OCI-LY3 (cell line): ENCODE measurements around the gene EFNA1.
"Not testable (repeated sequence)": the region's sequence is repeated elsewhere in the genome, so short reads cannot be mapped to it uniquely, and the experiment has no call there.

Experiments used
- H2AFZ ChIP-seq: fragments of 200-600, 300-600 bp; shearing (Covaris generic); 2 replicates; pipeline ENCODE4 v1.6.0; 2014; ENCODE audit warnings: antibody characterized with exemption, low read depth, low read length
- H3K27ac ChIP-seq: fragments of 200-600, 300-600 bp; sonication (generic); 2 replicates; pipeline ENCODE4 v1.5.1; 2014; ENCODE audit warnings: mild to moderate bottlenecking, low read length, moderate library complexity, mixed read lengths
- H3K27me3 ChIP-seq: fragments of 200-600, 300-600 bp; sonication (generic); 2 replicates; pipeline ENCODE4 v1.6.1; 2014; ENCODE audit warnings: low read depth, low read length, mixed read lengths
- H3K36me3 ChIP-seq: fragments of 200-600, 300-600 bp; sonication (generic); replicated peaks from 2 replicates; pipeline ENCODE3; 2014; ENCODE audit warnings: low read depth, low read length, mixed read lengths
- H3K4me1 ChIP-seq: fragments of 300-600, 200-600 bp; sonication (generic); 2 replicates; pipeline ENCODE4 v1.6.1; 2014; ENCODE audit warnings: low read length, mixed read lengths
- H3K4me2 ChIP-seq: fragments of 200-600, 300-600 bp; sonication (generic); 2 replicates; pipeline ENCODE4 v1.6.1; 2014; ENCODE audit warnings: low read length, mixed read lengths
- H3K4me3 ChIP-seq: fragments of 300-600, 200-600 bp; sonication (generic); 2 replicates; pipeline ENCODE4 v1.5.1; 2014; ENCODE audit warnings: antibody characterized with exemption, mild to moderate bottlenecking, low read length, moderate library complexity
- H3K79me2 ChIP-seq: fragments of 300-600, 200-600 bp; shearing (Covaris generic); 2 replicates; pipeline ENCODE4 v1.6.1; 2014; ENCODE audit warnings: mild to moderate bottlenecking, low read length, mixed read lengths
- H3K9ac ChIP-seq: fragments of 300-600, 200-600 bp; shearing (Covaris generic); 2 replicates; pipeline ENCODE4 v1.6.0; 2014; ENCODE audit warnings: mild to moderate bottlenecking, low read length, moderate library complexity
- H3K9me3 ChIP-seq: fragments of 200-600, 300-600 bp; shearing (Covaris generic); 2 replicates; pipeline ENCODE4 v1.6.1; 2014; ENCODE audit warnings: low read length, mixed read lengths; ENCODE audit not compliant: insufficient read depth
- H4K20me1 ChIP-seq: fragments of 200-600, 300-600 bp; sonication (generic); 2 replicates; pipeline ENCODE4 v1.6.1; 2016; ENCODE audit warnings: low read length, mixed read lengths; ENCODE audit not compliant: insufficient read depth
- CTCF ChIP-seq: fragments of 200-600, 300-600 bp; sonication (generic); IDR thresholded peaks from 2 replicates; pipeline ENCODE4 v1.5.1; 2014; ENCODE audit warnings: antibody characterized with exemption, low read length, low read depth
- EZH2phosphoT487 ChIP-seq: fragments of 200-600 bp; shearing (Covaris generic); IDR thresholded peaks from 2 replicates; pipeline ENCODE4 v1.6.1; 2018; ENCODE audit warnings: antibody characterized with exemption, mixed run types, low read depth

Gene EFNA1

GRCh38 chr1:155160128-155160527, 32.5 kb downstream of the EFNA1 start:
- Histone ChIP-seq H3K4me2 (no peak overlapping the region), H3K79me2 (no peaks in the 10 kb centered on the region), H3K4me3 (no peak overlapping the region), H3K9ac (no peak overlapping the region), H4K20me1 (no peaks in the 10 kb centered on the region), H3K36me3 (no peaks in the 10 kb centered on the region), H3K27me3 (no peaks in the 10 kb centered on the region; the same call in 1 of the 2 replicates), H3K9me3 (no peaks in the 10 kb centered on the region), H3K27ac (no peak overlapping the region), H3K4me1 (no peaks in the 10 kb centered on the region), H2AFZ (no peak overlapping the region)
- no peak for TF ChIP-seq CTCF

- not testable (repeated sequence) for H3K9me3 ChIP-seq, H3K4me3 ChIP-seq, H3K36me3 ChIP-seq, H3K4me1 ChIP-seq, H3K4me2 ChIP-seq, H2AFZ ChIP-seq, H3K9ac ChIP-seq, H3K27ac ChIP-seq, H3K79me2 ChIP-seq, H3K27me3 ChIP-seq, H4K20me1 ChIP-seq
Observed at GRCh38 chr1:155162631-155163030, 35.0 kb downstream of the EFNA1 start.

GRCh38 chr1:155163785-155164184, 36.1 kb downstream of the EFNA1 start:
- not testable (repeated sequence) for H3K4me3 ChIP-seq, H3K9ac ChIP-seq, H3K4me2 ChIP-seq, H3K27me3 ChIP-seq, H3K79me2 ChIP-seq, H4K20me1 ChIP-seq, H3K36me3 ChIP-seq, H3K9me3 ChIP-seq, H2AFZ ChIP-seq, H3K27ac ChIP-seq
- H3K4me1 ChIP-seq = peaks cover 10% of the 10 kb centered on the region

- not testable (repeated sequence) for H4K20me1 ChIP-seq, H3K27ac ChIP-seq, H3K4me2 ChIP-seq, H3K27me3 ChIP-seq, H3K4me3 ChIP-seq, H3K9me3 ChIP-seq, H3K9ac ChIP-seq, H2AFZ ChIP-seq, H3K79me2 ChIP-seq
- H3K4me1 ChIP-seq = peaks cover 10% of the 10 kb centered on the region
- peaks cover 11% of the 10 kb centered on the region for H3K36me3 ChIP-seq
Observed at GRCh38 chr1:155164625-155165024, 36.9 kb downstream of the EFNA1 start.

GRCh38 chr1:155166051-155166470, 38.4 kb downstream of the EFNA1 start:
- Histone ChIP-seq H4K20me1 (no peaks in the 10 kb centered on the region), H3K9ac (no peak overlapping the region), H3K9me3 (no peaks in the 10 kb centered on the region), H3K27me3 (no peaks in the 10 kb centered on the region), H2AFZ (no peak overlapping the region), H3K4me3 (peak overlapping the region; percentile 38; the same call in 1 of the 2 replicates), H3K79me2 (no peaks in the 10 kb centered on the region), H3K27ac (no peak overlapping the region), H3K4me1 (peaks cover 10% of the 10 kb centered on the region), H3K36me3 (peaks cover 15% of the 10 kb centered on the region), H3K4me2 (peak overlapping the region; percentile 95)
- TF ChIP-seq CTCF (no peak), EZH2phosphoT487 (no peak)
